Stimulated activated CD8-positive, alpha-beta memory T cell treated with anti-CD3 and anti-CD28 coated beads, Interleukin-4, amount 100 ng/mL, for 24 hours (primary cell): ENCODE data around the gene NR3C1.

Experiments
- DNase-seq: peaks from one replicate; pipeline ENCODE4 v3.0.0-alpha.2; 2020; ENCODE audit warnings: low read depth

The NR3C1 gene

GRCh38 chr5:143398451-143399237, 4.8 kb downstream of the NR3C1 start:
- DNase-seq = no peak

- DNase-seq = no peak
These were observed 5.5 kb downstream of the NR3C1 start for GRCh38 chr5:143398053-143398355.

- DNase-seq = no peak
These were observed 6.0 kb downstream of the NR3C1 start for GRCh38 chr5:143397302-143398052.

GRCh38 chr5:143396353-143396940, 7.0 kb downstream of the NR3C1 start:
- DNase-seq = no peak

GRCh38 chr5:143395638-143396352, 7.7 kb downstream of the NR3C1 start:
- DNase-seq = no peak

GRCh38 chr5:143393524-143393923, 10.0 kb downstream of the NR3C1 start:
- no peak for DNase-seq

GRCh38 chr5:143390941-143391340, 12.5 kb downstream of the NR3C1 start:
- no peak for DNase-seq

GRCh38 chr5:143390258-143390657, 13.2 kb downstream of the NR3C1 start:
- DNase-seq = no peak

GRCh38 chr5:143386725-143387124, 16.8 kb downstream of the NR3C1 start:
- DNase-seq = no peak

GRCh38 chr5:143384865-143385657, 18.4 kb downstream of the NR3C1 start:
- DNase-seq = no peak

GRCh38 chr5:143383988-143384387, 19.5 kb downstream of the NR3C1 start:
- DNase-seq = no peak

- DNase-seq = no peak
These were observed 23.9 kb downstream of the NR3C1 start for GRCh38 chr5:143379606-143380005.

GRCh38 chr5:143376911-143377813, 26.3 kb downstream of the NR3C1 start:
- no peak for DNase-seq

GRCh38 chr5:143376195-143376779, 27.2 kb downstream of the NR3C1 start:
- DNase-seq = no peak

- DNase-seq = no peak
These were observed 28.8 kb downstream of the NR3C1 start for GRCh38 chr5:143374496-143375217.

- DNase-seq = no peak
These were observed 30.4 kb downstream of the NR3C1 start for GRCh38 chr5:143373076-143373475.

GRCh38 chr5:143372187-143372829, 31.2 kb downstream of the NR3C1 start:
- no peak for DNase-seq

GRCh38 chr5:143370440-143370839, 33.0 kb downstream of the NR3C1 start:
- DNase-seq = no peak

GRCh38 chr5:143364061-143364460, 39.4 kb downstream of the NR3C1 start:
- no peak for DNase-seq
